Activated CD4-positive, alpha-beta T cell treated with anti-CD3 and anti-CD28 coated beads, Interleukin-10, Interleukin-2, amounts not matched to agents 100 ng/mL and 50 ng/mL, durations not matched to agents 16 hours and 8 hours (primary cell): ENCODE results near the gene TEPSIN.

ENCODE experiments used
- DNase-seq: peaks from one replicate; pipeline ENCODE4 v3.0.0-alpha.2; 2020

TEPSIN gene, protein sequence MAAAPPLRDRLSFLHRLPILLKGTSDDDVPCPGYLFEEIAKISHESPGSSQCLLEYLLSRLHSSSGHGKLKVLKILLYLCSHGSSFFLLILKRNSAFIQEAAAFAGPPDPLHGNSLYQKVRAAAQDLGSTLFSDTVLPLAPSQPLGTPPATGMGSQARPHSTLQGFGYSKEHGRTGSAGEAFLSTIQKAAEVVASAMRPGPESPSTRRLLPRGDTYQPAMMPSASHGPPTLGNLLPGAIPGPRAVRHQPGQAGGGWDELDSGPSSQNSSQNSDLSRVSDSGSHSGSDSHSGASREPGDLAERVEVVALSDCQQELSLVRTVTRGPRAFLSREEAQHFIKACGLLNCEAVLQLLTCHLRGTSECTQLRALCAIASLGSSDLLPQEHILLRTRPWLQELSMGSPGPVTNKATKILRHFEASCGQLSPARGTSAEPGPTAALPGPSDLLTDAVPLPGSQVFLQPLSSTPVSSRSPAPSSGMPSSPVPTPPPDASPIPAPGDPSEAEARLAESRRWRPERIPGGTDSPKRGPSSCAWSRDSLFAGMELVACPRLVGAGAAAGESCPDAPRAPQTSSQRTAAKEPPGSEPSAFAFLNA

GRCh38 chr17:81238815-81239713 is at the start of gene TEPSIN, which contains the start of gene NDUFAF8:
TSS of gene TEPSIN (minus strand) at chr17:81239055. CDS start at chr17:81239033, 22 bp downstream.
TSS of gene NDUFAF8 (plus strand) at chr17:81239318. CDS start at chr17:81239364, 46 bp downstream.
- DNase-seq = peak; percentile 99

- no peak for DNase-seq
Observed at GRCh38 chr17:81287741-81288430, 49.0 kb upstream of the TEPSIN start.

GRCh38 chr17:81287152-81287551 is 48.3 kb upstream of the TEPSIN start:
- DNase-seq = no peak

DNA sequence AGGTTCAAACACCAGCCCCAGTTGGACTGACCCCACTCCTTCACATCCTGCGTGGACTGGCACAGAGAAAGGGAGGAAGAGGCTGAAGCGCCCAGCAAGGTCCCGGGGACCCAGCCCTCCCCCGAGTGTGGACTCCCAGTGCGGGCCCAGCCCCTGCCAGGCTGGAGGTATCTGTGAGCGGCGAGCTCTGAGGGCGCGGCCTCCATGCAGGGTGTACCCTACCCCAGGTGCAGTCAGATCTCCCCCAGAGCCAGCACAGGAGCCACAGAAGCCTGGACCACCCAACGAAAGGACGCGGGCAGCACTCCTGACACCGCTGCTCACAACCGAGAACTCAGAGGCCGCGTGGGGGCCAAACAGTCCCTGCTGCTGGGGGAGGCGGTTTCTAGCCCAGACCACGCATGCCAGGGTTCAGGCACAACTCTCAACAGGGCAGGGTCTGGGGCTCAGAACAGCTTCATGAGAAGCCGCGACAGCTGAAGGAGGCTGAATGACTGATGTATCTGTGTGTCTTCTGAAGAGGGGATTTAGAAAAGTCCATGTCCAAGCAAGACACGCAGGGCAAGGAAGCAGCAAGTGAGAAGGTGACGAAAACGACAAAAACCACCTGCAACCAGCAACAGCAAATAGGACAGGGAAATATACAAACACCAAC is 47.8 kb upstream of the TEPSIN start:
- DNase-seq = no peak

DNA sequence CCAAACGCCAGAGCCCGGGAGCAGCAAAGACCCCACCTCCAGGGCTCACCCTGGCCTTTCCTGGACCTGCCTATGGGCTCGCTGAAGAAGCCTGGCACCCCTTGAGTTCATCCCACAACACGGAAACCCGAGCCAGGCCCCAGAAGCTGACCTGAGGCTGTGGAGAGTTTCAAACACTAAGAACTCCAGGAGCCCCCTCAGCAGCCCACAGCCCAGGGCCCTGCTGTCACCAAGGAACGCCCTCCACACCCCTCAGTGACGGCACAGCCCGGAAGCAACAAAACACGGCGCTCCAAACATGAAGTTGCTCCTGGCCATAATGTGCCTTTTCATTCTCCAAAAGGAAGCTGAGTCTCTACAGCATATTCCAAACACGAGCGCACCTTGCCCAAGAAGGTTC is 47.0 kb upstream of the TEPSIN start:
- no peak for DNase-seq

GRCh38 chr17:81285179-81285878 is 46.5 kb upstream of the TEPSIN start:
- peak; percentile 82 for DNase-seq

DNA sequence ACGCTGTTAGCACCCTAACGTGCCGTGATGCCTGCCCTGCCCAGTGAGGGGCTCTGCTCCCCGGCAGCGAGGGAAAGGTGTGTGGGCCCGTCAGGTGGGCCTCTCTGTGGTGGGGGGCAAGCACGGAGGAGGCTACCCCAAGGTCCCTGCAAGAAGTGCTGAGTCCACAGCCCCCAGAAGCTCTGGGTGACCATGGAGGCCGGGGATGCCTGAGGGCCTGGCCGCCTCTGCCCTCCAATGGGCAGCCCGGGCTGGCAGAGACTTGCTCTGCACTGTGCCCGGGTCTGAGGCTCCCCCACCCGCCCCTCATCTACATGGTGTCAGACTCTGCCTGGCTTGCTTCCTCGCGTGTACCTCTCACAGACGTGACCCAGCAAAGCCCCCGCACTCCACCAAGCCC is 44.0 kb upstream of the TEPSIN start:
- DNase-seq = no peak

DNA sequence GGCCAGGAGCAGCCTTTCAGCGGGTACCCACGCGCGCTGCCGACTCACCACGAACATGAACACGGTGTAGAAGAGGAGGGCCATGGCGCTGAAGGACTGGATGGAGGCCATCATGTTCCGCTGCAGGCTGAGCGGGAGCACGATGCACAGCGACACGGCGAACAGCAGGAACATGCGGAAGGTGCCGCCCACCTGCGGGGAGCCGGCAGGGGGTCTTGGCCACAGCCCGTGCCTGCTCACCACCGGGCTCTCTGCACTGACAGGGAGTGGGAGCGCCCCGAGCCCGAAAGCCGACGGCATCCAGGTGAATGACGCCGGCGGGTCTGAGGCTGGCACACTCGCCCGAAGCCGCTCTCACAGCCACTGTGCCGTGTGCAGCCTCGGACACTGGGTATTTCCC is 43.3 kb upstream of the TEPSIN start:
- no peak for DNase-seq

- no peak for DNase-seq
Observed at GRCh38 chr17:81280571-81280970, 41.7 kb upstream of the TEPSIN start.

- no peak for DNase-seq
Observed at GRCh38 chr17:81279278-81280275, 40.7 kb upstream of the TEPSIN start.

DNA sequence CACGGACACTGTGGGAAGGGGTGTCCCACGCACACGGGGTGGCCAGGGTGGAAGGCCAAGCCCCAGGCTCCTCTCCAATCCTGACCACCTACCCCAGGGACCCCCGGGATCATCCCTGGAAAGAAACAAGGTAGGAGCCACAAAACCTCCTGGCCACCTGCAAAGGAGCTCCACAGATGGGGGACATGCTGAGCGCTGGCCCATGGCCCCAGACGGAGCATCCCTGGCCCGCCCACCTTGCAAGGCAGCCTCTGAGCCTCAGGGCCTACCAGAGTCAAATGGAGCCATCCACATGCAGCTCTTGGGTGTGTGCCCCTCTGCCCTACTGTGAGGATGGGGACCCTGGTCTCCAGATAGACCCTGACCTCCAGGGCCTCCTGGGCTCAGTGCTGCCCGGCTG is 40.0 kb upstream of the TEPSIN start:
- no peak for DNase-seq

GRCh38 chr17:81277946-81278693 is 39.3 kb upstream of the TEPSIN start:
- no peak for DNase-seq

- DNase-seq = no peak
Observed at GRCh38 chr17:81277421-81277820, 38.6 kb upstream of the TEPSIN start.

DNA sequence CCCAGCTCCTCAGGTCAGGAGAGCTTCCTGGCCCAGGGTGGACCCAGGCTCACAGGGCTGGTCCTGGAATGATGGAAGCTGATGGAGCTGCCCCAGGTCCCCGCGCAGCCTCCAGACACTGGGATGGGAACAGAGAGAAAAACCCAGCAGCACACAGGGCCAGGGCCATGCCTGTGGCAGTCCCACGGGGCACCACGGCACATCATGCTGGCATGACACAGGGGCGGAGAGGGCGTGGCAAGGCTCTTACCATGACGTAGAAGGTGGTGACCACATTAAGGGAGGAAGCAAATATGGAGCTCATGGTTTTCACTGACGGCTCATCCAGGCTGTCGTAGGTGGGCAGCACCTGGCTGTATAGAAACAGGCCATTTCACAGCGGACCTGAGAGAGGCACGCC is 37.9 kb upstream of the TEPSIN start:
- no peak for DNase-seq

GRCh38 chr17:81274471-81274855 is 35.6 kb upstream of the TEPSIN start:
- DNase-seq = no peak

- DNase-seq = no peak
Observed at GRCh38 chr17:81273698-81274470, 35.0 kb upstream of the TEPSIN start.

GRCh38 chr17:81272616-81273015 is 33.8 kb upstream of the TEPSIN start:
- DNase-seq = no peak

DNA sequence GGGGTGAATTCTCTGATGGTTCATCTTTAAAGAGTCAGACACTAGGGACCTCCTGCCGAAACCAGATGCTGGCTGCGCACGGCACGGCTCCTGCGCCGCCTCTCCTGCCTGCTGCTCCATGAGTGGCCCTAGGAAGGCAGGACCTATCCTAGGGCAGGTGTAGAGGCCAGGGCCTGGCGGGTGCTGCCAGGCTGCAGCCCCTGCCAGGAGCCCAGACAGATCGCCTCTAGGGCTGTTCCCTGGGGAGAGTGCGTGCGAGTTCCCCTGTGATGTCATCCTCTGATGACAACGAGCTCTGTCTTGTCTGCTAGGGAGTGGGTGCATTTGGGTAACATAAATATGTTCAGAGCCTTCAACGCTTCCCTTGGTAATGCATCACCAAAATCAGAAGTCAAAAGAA is 32.4 kb upstream of the TEPSIN start:
- no peak for DNase-seq

DNA sequence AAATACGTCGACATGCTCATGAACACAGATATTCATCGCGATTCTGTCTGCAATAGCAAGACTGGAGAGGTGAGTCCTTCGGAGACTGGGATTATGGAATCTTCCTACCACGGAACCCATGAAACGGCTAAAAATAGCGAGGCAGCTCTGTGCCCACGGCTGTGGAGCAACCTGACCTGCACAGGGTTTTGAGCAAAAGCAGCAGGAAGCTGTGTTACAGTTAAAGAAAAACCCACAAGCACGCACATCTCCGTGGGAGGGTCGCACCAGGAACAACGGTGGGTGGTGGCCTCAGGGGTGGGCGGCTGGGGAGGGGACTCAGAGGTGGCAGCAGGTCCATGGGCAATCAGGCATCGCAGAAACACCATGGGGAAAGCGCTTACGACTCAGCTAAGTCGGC is 31.4 kb upstream of the TEPSIN start:
- DNase-seq = no peak
